ENCODE data around the gene SERPINH1.
A peak's percentile ranks its signal among the peaks of the same experiment; 100 is the strongest.

Gene SERPINH1

DNA sequence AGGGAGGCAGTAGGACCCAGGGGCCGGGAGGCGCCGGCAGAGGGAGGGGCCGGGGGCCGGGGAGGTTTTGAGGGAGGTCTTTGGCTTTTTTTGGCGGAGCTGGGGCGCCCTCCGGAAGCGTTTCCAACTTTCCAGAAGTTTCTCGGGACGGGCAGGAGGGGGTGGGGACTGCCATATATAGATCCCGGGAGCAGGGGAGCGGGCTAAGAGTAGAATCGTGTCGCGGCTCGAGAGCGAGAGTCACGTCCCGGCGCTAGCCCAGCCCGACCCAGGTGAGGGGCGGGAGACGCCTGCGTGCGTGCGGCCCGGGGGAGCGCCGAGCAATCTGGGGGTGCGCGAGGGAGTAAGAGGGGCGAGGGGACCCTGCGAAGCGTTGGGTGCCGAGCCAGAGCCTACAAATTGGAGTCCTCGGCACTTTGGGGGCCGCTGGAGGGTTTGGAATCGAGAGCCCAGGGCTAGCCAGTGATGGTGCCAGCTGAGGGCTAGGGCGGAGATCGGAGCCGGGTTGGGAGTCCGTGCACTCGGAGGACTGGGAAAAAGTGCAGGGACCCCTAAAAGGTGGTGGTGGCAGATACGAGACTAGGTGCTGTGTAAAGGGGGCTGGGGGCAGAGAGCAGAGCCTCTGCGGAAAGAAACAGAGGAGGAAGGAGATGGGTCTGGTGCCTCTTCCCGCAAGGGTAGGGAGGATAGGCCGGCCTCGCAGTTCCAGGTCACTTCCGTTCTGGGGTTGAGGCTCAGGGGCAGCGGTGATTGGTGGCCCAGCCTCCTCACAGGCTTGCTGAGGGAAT, at the start of gene SERPINH1:
Gene SERPINH1 (plus strand): TSS at position 206 of the 788 bp plus-strand sequence. CDS start 4,097 bp downstream, outside the sequence.
- peak; percentile 82 for DNase-seq

DNA sequence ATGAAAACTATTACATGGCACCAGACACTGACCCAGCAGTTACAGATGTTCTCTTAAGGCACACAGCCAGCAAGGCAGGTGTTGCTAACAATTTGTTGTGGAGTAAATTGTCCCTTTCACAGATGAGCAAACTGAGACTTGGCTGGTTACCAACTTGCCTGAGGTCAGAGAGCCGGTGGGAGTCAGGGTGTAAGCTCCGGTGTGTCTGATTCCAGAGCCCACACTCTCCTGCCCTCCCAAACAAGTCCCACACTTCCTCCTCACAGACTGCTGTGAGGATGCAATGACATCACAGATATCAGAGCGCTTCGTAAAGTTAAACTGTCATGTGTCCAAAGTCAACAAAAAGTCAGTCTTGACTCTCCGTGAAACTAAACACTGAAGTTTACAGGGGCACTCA, 48.8 kb upstream of the SERPINH1 start:
- DNase-seq = no peak

DNA sequence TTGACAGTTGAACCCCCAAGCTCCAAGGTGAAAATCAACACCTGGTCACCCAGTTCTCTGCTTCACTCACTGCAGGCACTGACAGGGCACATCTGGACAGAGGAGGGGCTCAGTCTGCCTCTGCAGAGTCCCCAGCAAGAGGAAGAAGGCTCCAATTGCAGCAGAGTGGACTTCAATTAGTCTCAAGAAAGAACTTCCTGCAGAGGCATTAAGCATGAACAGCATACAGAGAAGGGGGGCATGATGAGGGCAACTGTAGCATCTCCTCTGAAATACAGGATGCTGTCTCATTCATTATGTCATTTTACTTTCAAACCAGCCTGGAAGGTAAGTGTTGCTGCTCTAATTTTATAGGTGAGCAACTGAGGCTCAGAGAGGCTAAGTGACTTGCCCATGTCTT, 47.5 kb upstream of the SERPINH1 start:
- no peak for DNase-seq

DNA sequence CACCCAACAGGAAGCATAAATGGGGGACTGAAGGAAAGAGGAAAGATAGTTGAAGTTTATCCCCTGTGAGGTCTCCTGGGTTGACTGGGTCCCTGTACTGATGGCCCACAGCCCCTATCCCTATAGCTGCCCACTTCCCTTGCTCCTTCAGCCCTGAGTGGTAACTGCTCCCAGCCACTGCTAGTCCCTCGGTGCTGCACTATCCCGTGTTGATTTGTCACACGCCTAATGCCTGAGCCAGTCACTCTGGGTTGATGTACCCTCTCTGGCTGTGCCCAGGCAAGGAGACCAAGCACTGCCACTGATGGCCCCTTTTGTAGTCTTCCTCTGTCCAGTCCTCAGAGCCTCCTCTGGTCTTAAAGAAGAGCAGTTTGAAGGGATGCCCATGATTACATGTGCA, 45.9 kb upstream of the SERPINH1 start:
- no peak for DNase-seq

DNA sequence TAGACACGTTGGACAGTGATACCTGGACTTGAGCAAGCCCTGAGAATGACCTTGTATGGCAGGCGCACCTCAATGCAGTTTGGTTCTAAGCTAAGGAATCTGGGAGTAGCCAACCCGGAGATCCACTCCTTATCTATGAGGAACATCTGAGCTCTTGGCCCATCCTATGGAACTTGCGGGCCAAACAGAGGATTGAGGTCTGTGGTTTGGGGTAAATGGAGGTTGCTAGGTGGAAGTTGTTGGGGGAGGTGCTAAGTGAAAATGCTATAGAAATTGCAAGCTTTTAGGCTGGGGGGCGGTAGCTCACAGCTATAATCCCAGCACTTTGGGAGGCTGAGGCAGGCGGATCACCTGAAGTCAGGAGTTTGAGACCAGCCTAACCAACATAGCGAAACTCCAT, 45.2 kb upstream of the SERPINH1 start:
- no peak for DNase-seq

DNA sequence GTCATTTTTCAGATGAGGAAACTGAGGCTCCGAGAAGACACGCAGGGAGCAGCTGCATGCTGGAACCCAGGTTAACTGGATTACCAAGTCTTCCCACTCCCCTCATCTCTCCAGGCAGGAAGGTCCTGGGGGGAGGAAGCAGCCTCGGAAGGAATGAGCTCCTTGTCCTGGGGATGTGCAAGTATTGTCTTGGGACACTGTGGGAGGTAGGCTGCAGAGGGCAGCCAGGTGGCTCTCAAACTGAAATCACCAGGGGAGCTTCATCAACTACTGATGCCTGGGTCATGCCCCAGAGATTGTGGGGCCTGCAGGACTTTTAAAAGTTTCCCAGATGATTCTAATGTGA, 43.9 kb upstream of the SERPINH1 start:
- no peak for DNase-seq

DNA sequence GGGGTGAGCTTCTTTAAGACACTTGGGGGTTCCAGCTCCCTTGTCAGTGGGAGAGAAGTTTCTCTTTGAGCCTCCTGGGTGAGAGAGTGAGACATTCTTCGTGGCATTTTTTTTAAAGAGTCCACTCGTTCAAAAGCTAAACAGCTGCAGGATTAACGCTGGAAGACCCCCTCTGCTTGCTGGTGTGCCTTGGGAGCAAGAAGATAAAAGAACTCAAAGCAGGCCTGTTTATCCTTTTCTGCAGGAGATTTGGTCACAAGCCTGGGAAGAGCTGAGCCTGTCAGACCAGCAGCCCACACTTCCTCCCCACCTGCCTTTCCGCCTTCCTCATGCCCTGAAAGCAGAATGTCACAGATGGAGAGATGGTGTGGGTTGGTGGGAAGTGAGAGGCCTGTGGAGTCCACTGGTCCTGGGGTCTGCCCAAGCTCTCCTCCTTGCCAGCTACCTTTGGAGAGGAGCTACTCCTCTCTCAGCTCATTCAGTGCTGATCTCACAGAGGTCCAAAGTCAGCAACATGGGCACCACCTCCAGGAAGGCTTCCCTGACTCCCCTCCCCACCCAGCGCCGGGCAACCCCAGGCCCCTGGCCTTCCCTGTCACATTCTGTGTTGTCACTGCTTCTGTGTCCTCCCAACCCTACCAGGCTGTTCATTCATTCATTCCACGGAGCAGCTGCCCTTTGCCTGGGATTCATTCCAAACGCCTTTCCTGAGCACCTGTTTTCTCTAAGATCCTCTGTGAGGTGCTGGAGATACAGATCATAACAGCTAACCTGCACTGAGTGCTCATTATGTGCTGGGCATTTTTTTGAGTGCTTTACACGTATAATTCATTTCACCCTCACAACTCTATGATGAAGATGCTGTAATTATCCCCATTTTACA, 43.0 kb upstream of the SERPINH1 start:
- DNase-seq = no peak

DNA sequence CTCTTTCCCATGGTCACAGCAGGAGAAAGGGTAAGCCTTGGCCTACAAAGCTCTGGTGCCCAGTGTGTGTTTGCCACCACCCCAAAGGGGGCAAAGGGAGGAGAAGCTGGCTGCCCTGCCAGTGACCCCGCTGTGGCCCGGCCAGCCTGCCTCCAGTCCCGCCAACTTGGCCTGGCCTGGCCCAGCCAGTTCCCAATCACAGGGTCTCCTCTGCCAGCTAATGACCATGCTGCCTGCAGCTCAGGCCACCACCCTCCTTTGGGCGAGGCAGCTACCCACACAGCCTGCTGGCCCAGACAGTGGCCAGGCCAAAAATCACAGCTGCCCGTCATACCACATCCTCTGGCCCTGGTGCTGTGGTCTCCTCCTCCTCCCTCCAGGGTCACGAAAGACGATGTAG, 41.4 kb upstream of the SERPINH1 start:
- DNase-seq = no peak

DNA sequence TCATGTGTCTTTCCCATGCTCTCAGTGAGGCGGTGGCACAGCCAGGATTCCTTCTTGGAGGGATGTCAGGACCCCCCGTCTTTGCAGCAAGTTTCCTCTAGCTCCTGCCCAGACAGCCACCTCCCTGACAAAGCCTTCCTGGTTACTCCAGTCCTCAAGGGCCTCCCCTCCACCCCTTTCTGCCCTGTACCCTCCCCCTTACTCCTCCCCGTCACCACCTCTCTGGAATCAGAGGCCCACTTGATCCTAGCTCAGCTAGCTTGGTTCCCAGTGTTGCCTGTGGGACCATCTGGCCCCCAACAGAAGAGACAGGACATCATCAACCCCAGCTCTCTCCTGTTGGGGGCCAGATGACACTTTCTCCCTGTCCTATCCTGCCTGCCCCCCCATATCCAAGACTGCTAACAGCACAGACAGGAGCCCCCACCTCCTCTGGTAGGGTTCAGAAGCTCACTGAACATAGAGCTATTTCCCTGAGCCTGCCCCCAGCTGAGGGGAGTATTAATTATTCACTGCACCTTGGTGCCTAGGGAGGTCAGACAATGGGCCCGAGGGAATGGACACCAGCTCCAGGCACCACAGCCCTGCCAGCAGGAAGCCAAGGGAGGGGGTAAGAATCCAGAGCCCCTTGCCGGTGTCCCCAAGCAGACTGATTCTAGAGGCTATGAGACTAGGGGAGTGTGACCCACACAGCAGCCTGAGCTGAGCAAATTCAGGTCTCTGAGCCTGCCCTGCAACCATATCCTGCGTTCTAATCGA, 39.6 kb upstream of the SERPINH1 start:
- DNase-seq = no peak

DNA sequence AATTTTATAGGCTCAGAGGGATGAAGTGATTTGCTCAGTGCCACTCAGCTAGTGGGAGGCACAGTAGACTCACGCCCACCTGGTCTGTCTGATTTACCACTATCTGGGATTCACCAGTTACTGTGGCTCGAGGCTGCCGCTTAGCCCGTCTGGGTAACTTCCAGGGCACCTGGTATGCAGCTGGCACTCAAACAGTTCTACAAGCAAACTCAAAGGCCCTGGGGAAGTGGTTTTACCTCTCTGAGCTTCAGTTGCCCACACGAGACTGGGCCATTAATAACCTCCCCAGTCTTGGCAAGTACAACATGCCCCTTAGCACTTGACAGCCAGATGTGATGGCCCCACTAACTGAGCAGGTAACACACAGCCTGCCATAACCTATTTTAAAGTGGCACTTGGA, 38.9 kb upstream of the SERPINH1 start:
- no peak for DNase-seq

DNA sequence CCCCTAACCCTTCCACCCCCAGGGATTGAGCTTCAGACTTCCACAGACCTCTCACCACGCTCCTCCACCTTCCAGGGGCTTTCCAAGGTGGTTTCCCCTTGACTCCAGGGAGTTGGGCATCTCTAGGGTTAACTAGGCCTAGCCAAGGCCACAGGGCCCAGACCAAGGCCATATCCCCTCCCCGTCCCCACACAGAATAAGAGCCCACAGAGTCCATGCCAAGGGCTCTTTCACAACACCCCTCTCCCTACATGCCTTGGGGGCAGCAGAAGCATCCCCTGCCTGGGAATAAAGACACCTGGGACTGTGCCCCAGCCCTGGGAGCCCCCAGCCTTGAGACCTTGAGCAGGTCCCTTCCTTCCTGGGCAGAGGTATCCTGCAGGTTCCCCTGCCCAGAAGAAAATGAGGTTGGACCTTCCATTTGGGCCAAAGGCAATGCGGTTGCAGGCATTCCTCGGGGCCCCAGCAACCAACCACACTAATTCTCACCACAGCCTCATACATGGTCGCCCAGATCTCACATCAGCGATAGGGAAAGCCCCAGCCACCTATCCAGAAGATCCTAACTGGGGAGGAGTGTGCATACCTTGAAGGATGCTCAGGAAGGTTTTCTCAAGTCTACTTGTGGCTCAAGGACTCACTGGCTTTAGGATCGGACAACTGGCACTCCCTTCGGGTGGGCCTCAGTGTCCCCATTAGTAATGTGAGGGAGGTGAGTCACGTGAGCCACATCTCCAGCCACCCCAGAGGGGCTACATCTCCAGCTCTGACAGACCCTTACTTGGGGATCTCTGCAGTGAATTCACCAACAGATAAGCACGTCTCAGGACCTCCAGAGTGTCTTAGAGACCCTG, 38.0 kb upstream of the SERPINH1 start:
- no peak for DNase-seq

DNA sequence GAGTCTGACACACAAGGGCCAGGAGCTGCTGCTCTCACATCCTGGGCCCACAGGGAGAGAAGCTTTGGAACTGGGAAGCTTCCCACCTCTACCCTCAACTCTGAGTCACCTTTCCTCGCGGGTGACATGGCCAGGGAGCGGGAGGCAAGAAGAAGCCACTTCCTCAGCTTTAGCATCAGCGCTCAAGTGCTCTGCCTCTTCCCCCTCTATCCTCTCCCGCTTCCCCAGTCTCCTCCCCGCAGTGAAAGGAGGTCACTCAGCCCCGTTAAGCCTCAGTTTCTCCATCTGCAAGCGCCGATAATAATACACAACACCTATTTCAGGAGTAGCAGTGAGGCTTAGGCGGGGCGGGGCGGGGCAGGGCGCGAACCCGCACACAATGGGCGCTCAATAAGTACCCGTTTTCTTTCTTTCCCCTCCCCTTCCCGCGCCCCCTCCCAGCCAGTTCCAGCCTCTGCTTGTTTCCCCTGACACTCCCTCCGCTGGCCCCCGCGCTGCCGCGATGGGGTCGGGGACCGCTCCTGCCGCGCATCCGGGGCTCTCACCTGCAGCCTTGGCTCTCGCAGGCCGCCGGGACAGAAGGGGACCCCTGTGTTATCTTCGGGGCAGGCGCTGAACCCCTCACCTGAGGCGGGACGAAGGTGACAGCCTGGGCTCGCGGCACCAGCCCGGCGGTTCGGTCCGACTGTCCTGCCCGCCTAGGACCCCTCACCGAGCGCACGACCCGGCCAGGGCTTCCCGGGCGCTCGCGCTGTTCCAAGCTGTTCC, 37.2 kb upstream of the SERPINH1 start:
- no peak for DNase-seq

DNA sequence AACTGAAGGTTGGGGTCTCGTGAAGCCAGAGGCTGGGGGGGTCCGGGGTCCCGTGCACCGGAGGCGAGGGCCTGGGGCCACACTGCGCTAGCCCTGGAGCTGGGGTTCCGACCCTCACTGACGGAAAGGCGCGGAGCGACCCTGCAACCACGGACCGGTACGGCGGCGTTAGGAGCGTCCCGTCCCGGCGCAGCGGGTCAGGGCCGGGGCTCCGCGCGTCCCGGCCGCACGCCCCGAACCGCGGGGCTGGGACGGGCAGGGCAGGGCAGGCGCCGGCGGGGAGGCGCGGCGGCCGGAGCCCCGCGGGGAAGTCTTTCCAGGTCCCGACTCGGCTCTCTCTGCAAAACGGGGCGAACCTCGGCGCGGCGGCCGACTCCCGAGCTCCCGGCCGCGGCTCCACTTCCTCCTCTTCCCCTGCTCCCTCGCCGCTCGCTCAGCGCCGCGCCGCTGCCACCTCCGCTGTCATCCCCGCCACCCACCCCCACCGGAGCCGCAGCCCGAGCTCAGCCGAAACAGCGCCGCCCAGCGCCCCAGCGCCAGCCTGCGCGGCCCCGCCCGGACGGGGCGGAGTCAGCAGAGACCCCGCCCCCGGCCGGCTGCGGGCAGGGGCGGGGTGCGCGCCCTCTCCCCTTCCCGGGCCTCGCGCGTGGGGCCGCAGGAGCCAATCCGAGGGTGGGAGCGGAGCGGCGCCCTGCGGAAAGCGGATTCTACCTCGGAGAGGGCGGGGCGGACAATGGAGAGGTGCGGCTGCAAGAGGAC, 36.4 kb upstream of the SERPINH1 start, which contains the start of gene GDPD5:
Gene GDPD5 (minus strand): TSS at position 509 of the 759 bp plus-strand sequence. CDS start 48,206 bp downstream, outside the sequence.
- peak; percentile 86 for DNase-seq

DNA sequence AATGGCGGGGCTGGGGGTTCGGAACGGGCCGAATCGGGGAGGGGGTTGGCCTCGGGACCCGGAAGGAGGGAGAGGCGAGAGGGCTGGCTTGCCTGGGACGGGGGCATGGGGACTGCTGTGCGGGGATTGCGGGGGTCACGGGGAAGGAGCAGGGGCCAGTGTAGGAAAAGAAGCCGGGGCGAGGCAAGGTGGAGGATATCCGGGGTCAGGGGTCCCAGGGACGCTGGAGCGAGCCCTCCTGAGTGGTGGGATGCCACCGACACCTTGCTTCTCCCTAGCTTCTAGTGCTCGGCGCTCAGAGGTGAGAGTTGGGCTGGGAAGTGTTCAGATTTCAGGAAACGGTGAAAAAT, 35.9 kb upstream of the SERPINH1 start:
- no peak for DNase-seq

DNA sequence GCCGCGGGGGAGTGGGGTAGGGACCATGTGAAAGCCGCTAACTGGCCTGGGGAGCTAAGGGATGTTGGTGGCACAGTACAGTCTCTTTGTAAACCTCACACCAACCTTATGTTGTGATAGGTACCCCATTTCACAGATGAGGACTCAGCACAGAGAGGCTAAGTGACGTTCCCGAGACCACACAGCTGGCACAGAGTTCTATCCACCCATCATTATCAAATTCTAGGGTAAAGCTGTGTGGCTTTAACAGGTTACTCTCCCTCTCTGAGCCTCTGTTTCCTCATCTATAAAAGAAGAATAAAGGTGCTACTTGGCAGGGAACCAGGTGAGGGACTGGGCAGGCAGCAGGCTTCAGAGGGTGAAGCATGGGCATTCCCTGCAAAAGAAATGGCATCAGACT, 34.9 kb upstream of the SERPINH1 start:
- no peak for DNase-seq

DNA sequence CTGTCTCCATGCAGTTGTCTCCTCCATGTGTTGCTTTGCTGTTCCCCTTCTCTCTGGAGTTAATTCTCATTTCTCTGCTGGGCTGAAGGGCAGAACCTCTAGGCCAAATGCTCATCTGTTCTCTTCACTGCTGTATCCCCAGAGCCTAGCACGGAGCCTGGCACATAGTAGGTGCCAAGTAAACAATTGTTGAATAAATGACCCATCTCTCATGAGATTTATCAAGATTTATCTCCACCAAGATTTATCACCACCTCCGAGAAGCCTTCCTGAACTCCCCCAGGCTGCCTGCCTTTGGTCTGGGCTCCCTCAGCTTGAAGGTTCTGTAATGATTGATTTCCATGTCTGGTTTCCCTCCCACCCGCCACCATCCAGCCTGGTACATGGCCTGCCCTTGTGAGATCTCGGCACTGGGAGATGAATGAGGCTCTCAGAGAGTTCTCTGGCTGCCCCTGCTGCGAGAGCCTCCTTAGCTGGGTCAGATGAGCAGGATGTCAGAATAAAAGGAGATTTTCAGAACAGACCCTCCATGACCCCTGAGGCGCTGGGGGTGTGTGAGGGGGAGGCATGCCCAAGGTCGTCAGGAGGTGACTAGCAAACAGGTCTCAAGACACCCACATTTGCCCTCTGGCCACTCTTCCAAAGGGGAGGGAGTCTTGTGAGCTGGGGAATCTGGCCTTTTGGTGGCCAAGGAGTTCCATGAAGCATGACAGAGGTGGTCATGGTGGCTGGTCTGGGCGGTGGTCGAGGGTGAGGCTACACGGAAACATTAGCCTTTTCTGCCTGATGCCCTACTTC, 33.9 kb upstream of the SERPINH1 start:
- no peak for DNase-seq

DNA sequence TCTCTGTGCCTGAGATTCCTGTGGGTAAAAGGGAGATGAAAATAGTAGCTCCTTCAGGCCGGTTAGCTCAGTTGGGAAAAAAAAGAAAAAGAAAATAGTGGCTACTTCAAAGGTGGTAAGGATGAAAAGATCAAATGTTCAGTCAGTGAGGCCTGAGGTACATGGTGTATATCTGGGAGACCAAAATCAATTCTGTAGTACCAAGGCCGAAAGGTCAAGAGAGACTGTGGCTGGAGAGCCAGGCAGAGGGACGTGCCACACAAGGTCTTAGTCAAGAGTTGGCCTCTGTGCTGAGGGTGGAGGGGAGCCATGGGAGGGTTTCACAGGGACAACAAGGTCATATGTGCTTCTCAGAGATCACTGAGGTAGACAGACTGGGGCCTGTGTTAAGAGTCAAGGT, 31.5 kb upstream of the SERPINH1 start:
- no peak for DNase-seq

DNA sequence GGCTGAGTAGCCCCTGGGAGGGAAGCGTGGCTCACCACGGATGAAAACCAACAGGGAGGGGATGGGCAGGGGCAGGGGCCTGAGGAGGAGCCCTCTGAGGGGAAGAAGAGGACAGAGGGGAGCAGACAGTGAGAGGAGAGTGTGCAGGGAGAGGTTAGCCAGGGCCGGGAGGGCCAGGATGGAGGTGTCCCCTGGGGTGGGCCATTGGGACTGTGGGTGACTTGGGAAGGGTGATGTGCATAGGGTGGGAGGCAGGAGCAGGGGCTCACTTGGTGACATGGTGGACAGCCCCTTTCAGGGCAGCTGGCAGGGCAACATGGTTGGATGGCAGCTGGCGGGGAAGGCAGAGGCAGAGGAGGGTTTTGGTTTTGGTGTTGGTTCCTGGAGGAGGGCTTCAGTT, 30.7 kb upstream of the SERPINH1 start:
- no peak for DNase-seq

DNA sequence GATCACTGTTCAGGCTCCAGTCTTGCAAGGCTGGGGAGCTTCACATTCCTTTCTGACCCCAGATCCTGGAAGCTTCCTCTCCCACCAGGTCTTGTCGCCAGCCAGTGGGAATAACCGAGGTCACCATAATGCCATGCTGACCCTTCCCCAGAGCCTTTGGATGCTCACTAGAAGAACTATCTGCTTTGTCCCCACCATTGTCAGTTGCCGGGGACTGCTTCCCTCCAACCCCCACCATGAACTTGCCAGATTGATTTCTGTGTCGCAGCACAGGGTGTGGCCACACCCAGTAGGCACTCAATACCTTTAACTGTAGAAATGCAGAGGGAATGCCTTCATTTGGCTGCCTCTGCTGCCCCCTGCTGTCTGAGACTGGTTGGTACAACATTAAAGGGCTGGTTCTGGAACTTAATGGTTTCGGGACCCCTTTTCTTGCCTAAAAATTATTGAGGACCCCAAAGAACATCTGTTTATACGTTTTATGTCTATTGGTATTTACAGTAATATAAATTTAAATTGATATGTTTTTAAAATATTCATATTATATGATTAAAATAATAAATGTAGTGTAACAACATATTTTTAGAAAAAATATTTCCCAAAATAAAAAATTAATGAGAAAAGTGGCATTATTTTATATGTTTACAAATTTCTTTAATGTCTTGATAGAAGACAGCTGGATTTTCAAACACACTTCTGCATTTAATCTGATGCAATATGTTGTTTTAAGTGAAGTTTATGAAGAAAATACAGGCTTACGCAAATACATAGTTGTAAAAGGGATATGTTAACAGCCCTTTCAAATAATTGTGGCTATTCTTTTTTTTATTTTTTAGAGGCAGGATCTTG, 29.6 kb upstream of the SERPINH1 start:
- peak; percentile 70 for DNase-seq
